HCT116 (cell line): Measurements from ENCODE around the gene TJP1.

ENCODE experiments used
- POLR2AphosphoS5 ChIP-seq: IDR thresholded peaks from 2 replicates; pipeline ENCODE4 v1.6.1; 2011; ENCODE audit warnings: mild to moderate bottlenecking, low read depth, low read length, moderate library complexity
- SIN3A ChIP-seq: IDR thresholded peaks from 2 replicates; pipeline ENCODE4 v1.6.1; 2012; ENCODE audit warnings: low read depth
- ZNF274 ChIP-seq: fragments of 200-500 bp; sonication (Bioruptor generic); IDR thresholded peaks from 2 replicates; pipeline ENCODE4 v1.6.1; 2014; ENCODE audit warnings: mild to moderate bottlenecking, low read depth, low read length, inconsistent platforms
- TF ChIP-seq, protein P1 (sequence below), 3 experiments: fragments of 200-600 bp in 1 of 3; sonication (generic) in 1 of 3; IDR thresholded peaks in 2 of 3; conservative IDR thresholded peaks in 1 of 3; 2 replicates each; pipeline ENCODE4 v1.5.1; 2012 to 2017; ENCODE audit warnings: low read depth in 2 of 3, low read length in 2 of 3, antibody characterized with exemption in 1 of 3, borderline replicate concordance in 1 of 3, control low read depth in 1 of 3, mild to moderate bottlenecking in 1 of 3, mixed read lengths in 1 of 3, mixed run types in 1 of 3, moderate library complexity in 1 of 3; ENCODE audit not compliant: insufficient read depth in 1 of 3

DNA sequence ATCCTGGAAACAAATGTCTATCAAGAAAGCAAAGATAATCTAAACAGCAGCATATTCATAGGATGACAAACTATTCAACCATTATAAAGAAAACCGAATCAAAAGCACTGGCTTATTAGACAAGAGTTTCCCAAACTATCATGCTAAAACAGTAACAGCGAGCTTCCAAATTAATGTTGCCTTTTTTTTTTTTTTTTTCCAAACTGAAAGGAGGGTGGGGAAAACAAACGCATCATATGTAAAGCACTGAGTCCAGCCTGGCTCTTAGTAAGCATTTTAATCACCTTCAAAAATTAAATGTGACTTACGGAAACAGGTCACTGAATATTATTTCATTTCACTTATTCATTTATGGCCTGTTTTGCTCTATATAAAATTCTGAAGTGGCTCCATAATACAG lies 2.3 kb downstream of the TJP1 start:
- TF ChIP-seq POLR2AphosphoS5, result no peak
- TF ChIP-seq, protein P1, sequence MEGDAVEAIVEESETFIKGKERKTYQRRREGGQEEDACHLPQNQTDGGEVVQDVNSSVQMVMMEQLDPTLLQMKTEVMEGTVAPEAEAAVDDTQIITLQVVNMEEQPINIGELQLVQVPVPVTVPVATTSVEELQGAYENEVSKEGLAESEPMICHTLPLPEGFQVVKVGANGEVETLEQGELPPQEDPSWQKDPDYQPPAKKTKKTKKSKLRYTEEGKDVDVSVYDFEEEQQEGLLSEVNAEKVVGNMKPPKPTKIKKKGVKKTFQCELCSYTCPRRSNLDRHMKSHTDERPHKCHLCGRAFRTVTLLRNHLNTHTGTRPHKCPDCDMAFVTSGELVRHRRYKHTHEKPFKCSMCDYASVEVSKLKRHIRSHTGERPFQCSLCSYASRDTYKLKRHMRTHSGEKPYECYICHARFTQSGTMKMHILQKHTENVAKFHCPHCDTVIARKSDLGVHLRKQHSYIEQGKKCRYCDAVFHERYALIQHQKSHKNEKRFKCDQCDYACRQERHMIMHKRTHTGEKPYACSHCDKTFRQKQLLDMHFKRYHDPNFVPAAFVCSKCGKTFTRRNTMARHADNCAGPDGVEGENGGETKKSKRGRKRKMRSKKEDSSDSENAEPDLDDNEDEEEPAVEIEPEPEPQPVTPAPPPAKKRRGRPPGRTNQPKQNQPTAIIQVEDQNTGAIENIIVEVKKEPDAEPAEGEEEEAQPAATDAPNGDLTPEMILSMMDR (IDR thresholded peaks at IDR 0.05 in 2 of 3, conservative IDR thresholded peaks at IDR 0.05 in 1 of 3; ENCODE audit: borderline replicate concordance in 1 of 3, insufficient read depth in 1 of 3, low read depth in 2 of 3, low read length in 2 of 3), result no peak
- no peak for TF ChIP-seq ZNF274
- no peak for TF ChIP-seq SIN3A
